Glutamatergic neuron (in vitro differentiated cells): ENCODE results near the gene CXorf65. TPM values are rescaled to one million over a fixed set of nuclear protein-coding genes. Genes with fewer than 3 reads are reported as not detected.

Experiments
- DNase-seq: peaks from one replicate; pipeline ENCODE4 v3.0.0; 2022
- H3K27ac Mint-ChIP-seq: one replicate; pipeline ENCODE4 v1.8.0; 2020; ENCODE audit warnings: mild to moderate bottlenecking, mixed read lengths, inconsistent platforms; ENCODE audit not compliant: unreplicated experiment
- H3K27me3 Mint-ChIP-seq: one replicate; pipeline ENCODE4 v1.8.0; 2020; ENCODE audit warnings: mild to moderate bottlenecking, moderate library complexity, mixed read lengths, inconsistent platforms; ENCODE audit not compliant: unreplicated experiment
- H3K36me3 Mint-ChIP-seq: one replicate; pipeline ENCODE4 v1.8.0; 2020; ENCODE audit warnings: mild to moderate bottlenecking, mixed read lengths, inconsistent platforms; ENCODE audit not compliant: unreplicated experiment
- H3K4me1 Mint-ChIP-seq: one replicate; pipeline ENCODE4 v1.8.0; 2020; ENCODE audit warnings: mild to moderate bottlenecking, low read depth, mixed read lengths, inconsistent platforms; ENCODE audit not compliant: unreplicated experiment
- H3K4me3 Mint-ChIP-seq: one replicate; pipeline ENCODE4 v1.8.0; 2020; ENCODE audit warnings: mild to moderate bottlenecking, mixed read lengths, inconsistent platforms; ENCODE audit not compliant: unreplicated experiment
- H3K9me3 Mint-ChIP-seq: one replicate; pipeline ENCODE4 v1.8.0; 2020; ENCODE audit warnings: mild to moderate bottlenecking, moderate library complexity, mixed read lengths, inconsistent platforms; ENCODE audit not compliant: unreplicated experiment
- total RNA-seq: library from RNA; stranded (reverse); fragmentation: NEBNext Ultra II Directional; extraction: Animal tissue kit (Norgen Biotek cat#: 25700); gene quantifications from one replicate; pipeline ENCODE4 v1.2.1, GENCODE V29; 2021; ENCODE audit not compliant: unreplicated experiment
- TF ChIP-seq, protein P1 (sequence below): fragments of 200-600 bp; sonication (generic); IDR thresholded peaks from one replicate; pipeline ENCODE4 v1.5.0; 2021; ENCODE audit not compliant: partially characterized antibody, unreplicated experiment

Gene CXorf65
- total RNA-seq, 1 donor from 2014 or later = not detected

DNA sequence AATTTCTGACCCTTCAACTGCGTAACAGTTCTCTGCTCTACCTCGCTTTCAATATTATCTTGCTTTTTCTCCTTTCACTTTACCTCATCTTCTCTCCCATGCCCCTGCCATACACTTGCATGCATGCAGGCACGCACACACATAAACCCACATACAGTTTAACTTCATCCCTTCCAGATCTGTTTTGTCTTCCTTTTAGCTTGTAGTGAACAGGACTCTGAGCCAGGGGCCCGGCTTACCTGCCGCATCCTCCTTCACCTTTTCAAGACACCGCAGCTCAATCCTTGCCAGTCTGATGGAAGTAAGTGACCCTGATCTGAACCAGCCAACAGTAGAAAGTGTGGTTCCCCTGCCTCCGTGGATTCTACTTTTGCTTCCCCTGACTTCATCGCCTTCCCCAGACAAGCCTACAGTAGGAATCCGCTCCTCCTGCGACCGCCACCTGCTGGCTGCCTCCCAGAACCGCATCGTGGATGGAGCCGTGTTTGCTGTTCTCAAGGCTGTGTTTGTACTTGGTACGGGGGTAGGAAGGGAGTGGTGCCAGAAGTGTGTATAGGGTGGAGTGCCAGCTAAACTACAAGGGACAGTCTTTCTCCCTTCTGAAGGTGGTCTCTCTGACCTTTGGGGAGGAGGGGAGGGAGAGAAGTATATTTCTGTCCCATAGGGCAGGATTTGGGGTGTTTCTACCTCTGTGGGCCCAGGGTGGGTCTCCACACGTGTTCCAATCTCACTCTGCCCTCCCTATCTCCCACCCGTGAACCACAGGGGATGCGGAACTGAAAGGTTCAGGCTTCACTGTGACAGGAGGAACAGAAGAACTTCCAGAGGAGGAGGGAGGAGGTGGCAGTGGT lies 22.6 kb upstream of the CXorf65 start:
- H3K27me3 Mint-ChIP-seq = peaks cover 2% of the 10 kb centered on the region
- TF ChIP-seq, protein P1, sequence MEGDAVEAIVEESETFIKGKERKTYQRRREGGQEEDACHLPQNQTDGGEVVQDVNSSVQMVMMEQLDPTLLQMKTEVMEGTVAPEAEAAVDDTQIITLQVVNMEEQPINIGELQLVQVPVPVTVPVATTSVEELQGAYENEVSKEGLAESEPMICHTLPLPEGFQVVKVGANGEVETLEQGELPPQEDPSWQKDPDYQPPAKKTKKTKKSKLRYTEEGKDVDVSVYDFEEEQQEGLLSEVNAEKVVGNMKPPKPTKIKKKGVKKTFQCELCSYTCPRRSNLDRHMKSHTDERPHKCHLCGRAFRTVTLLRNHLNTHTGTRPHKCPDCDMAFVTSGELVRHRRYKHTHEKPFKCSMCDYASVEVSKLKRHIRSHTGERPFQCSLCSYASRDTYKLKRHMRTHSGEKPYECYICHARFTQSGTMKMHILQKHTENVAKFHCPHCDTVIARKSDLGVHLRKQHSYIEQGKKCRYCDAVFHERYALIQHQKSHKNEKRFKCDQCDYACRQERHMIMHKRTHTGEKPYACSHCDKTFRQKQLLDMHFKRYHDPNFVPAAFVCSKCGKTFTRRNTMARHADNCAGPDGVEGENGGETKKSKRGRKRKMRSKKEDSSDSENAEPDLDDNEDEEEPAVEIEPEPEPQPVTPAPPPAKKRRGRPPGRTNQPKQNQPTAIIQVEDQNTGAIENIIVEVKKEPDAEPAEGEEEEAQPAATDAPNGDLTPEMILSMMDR = peak; percentile 70
- DNase-seq = peak; percentile 77
- H3K27ac Mint-ChIP-seq = no peak overlapping the region
- peaks cover 5% of the 10 kb centered on the region for H3K36me3 Mint-ChIP-seq
- H3K9me3 Mint-ChIP-seq = peaks cover 8% of the 10 kb centered on the region
- peaks cover 12% of the 10 kb centered on the region for H3K4me1 Mint-ChIP-seq
- peak overlapping the region; percentile 18 for H3K4me3 Mint-ChIP-seq

DNA sequence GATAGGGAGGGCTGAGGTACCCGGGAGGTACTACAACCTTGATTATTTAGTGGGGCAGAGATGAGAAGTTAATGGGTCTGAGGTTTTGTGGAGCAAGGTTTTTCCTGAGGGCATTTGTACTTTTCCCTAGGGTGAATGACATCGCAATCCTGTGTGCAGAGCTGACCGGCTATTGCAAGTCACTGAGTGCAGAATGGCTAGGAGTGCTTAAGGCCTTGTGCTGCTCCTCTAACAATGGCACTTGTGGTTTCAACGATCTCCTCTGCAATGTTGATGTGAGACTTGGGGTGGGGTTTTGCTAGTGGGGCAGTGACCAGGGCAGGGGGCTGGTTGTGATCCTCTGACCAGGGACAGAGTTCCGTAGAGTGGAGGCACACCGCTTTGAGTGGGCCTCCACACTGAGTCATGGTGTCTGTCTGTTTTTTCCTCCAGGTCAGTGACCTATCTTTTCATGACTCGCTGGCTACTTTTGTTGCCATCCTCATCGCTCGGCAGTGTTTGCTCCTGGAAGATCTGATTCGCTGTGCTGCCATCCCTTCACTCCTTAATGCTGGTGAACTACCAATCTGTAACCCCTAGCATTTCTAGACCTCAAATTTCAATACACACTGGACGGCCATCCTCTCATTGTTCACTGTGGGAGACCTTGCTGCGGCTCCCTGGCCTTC lies 21.8 kb upstream of the CXorf65 start:
- peaks cover 8% of the 10 kb centered on the region for H3K9me3 Mint-ChIP-seq

DNA sequence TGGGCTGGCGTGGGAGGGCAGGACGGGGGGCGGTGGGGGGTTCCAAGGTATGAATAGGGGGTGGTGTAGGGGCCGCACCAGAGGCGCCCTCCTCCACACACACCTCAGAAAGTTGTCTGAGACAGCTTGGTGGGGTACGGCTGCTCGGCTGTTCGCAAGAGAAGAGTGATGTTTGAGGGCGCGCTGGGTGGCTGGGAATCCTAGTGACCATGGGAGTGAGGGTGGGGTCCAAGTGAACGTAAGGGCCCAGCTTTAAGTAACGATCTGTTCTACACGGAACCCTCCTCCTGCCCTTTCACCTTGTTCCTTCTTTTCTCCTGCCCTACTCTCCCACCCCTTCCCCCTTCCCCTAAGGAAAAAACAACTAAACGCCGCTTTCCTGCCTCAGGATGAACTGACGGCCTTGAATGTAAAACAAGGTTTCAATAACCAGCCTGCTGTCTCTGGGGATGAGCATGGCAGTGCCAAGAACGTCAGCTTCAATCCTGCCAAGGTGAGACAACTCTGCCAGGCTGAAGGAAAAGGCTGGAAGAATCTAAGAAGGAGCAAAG lies 12.5 kb upstream of the CXorf65 start:
- peak overlapping the region; percentile 5 for H3K27ac Mint-ChIP-seq
- H3K9me3 Mint-ChIP-seq = no peaks in the 10 kb centered on the region
- DNase-seq = no peak
- no peaks in the 10 kb centered on the region for H3K36me3 Mint-ChIP-seq
- H3K4me1 Mint-ChIP-seq = no peaks in the 10 kb centered on the region
- peak overlapping the region; percentile 81 for H3K4me3 Mint-ChIP-seq
- H3K27me3 Mint-ChIP-seq = peaks cover 4% of the 10 kb centered on the region
- TF ChIP-seq, protein P1 = no peak

More for the DNA sequence above, 21.8 kb upstream of the CXorf65 start:
- Mint-ChIP-seq H3K27ac (no peak overlapping the region), H3K4me1 (peaks cover 12% of the 10 kb centered on the region), H3K4me3 (no peak overlapping the region), H3K27me3 (peaks cover 2% of the 10 kb centered on the region), H3K36me3 (peaks cover 5% of the 10 kb centered on the region)
- TF ChIP-seq, protein P1 = no peak
- DNase-seq = no peak

DNA sequence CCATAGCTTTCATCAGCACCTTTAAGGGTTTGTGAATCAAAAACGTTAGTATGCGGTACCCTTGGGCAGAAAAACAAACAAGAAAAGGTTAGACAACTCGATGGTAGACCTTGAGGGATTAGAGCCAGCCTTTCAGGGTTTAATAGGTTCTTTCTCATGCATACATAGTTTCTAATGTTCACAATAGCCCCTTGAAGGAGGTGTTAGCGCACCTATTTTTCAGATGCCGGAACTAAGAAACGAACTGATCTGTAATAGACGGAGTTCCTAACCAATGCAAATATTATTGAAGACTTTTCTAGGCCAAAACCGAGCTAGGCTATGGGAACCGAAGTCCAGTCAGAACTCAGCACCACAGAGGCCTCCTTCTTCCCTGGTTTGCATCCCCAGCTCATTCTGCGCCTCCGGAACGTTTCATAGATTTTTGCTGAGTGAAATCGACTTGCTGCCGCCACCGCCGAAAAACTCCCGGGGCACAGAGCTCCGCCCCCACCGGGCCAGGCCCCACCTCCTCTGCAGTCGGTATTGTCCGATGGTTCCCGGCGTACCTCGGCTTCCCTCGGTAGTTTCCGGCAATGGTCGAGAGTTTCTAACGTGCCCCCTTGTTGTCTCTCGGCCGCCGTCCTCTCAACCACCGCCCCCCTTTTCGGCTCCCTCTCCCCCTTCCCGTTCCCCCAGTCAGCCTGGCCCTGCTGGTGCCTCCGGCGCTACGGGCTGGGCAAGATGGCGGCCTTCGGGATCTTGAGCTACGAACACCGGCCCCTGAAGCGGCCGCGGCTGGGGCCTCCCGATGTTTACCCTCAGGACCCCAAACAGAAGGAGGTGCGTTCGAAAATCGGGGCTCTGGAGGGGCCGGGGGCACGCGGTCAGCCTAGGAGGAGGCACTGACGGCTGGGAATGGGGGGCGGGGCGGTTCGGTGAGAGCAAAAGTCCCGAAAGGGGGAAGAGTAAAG lies 11.8 kb upstream of the CXorf65 start, which contains the start of gene MED12:
MED12 (plus strand) TSS at position 565 of the 953 bp plus-strand sequence; CDS start at position 724, 159 bp downstream.
- DNase-seq = peak; percentile 88
- Mint-ChIP-seq H3K36me3 (no peaks in the 10 kb centered on the region), H3K4me3 (peak within 1 kb of the TSS; percentile 81), H3K27ac (peak within 1 kb of the TSS; percentile 70), H3K9me3 (peaks cover 1% of the 10 kb centered on the region), H3K27me3 (peaks cover 5% of the 10 kb centered on the region), H3K4me1 (no peaks in the 10 kb centered on the region)
- TF ChIP-seq, protein P1 = no peak
